ENCODE results near the gene CCNC.

The CCNC gene

GRCh38 chr6:99498421-99498820 lies 70.0 kb downstream of the CCNC start:
- TF ChIP-seq PRDM6 (tag by site-specific recombination; IDR thresholded peaks at IDR 0.05), result 0 out of 2 replicates have a peak, but pooled peaks have one; percentile 14
- no peak for TF ChIP-seq ZNF610 (tag by site-specific recombination; IDR thresholded peaks at IDR 0.05; ENCODE audit: borderline replicate concordance)
- Histone ChIP-seq H3K4me3 (ENCODE audit: low read depth, low read length) (no peak overlapping the region), H3K4me1 (ENCODE audit: control insufficient read depth, insufficient read depth, low read length) (peaks cover 6% of the 10 kb centered on the region; the same call in 1 of the 2 replicates), H3K27ac (ENCODE audit: extremely low read depth, low read depth, low read length) (no peak overlapping the region), H3K36me3 (ENCODE audit: control insufficient read depth in 2 of 2, insufficient read depth in 1 of 2, low read length in 2 of 2) (peaks cover 16 to 71% of the 10 kb centered on the region in 2 experiments), H3K9me3 (ENCODE audit: control insufficient read depth, insufficient read depth, low read depth, low read length) (no peaks in the 10 kb centered on the region)
- ChIA-PET POLR2A (no interaction called here), CTCF (interaction anchor here (1.2 kb wide), 1 partner anchor 19 kb away, joined by 4 read pairs; no protein-coding TSS in a partner anchor)

- ChIA-PET CTCF (interaction anchor here (1.4 to 1.5 kb wide), 2 partner anchors 25 to 27 kb away, joined by 3 to 4 read pairs; no protein-coding TSS in a partner anchor), POLR2A (interaction anchor here (1.2 to 1.7 kb wide), 2 partner anchors 13 to 16 kb away, joined by 3 to 5 read pairs; no protein-coding TSS in a partner anchor)
- peaks cover 10 to 46% of the 10 kb centered on the region in 2 experiments; a peak in 2 of 3 replicates for H3K36me3 ChIP-seq (ENCODE audit: control insufficient read depth in 2 of 2, insufficient read depth in 1 of 2, low read length in 2 of 2)
- no peaks in the 10 kb centered on the region for H3K9me3 ChIP-seq (ENCODE audit: control insufficient read depth, insufficient read depth, low read depth, low read length)
- TF ChIP-seq ZNF530 (tag by site-specific recombination; IDR thresholded peaks at IDR 0.05; ENCODE audit: low read depth), result no peak
- TF ChIP-seq ZNF157 (tag by site-specific recombination; IDR thresholded peaks at IDR 0.05), result no peak
- TF ChIP-seq ZNF280D (tag by site-specific recombination; IDR thresholded peaks at IDR 0.05), result no peak
- TF ChIP-seq ZNF10 (tag by site-specific recombination; IDR thresholded peaks at IDR 0.05), result no peak
- TF ChIP-seq ZFHX2 (tag by site-specific recombination; conservative IDR thresholded peaks at IDR 0.05), result no peak
- TF ChIP-seq ZNF311 (tag by site-specific recombination; IDR thresholded peaks at IDR 0.05; ENCODE audit: borderline replicate concordance), result no peak
- no peak for TF ChIP-seq KLF10 (tag by site-specific recombination; IDR thresholded peaks at IDR 0.05)
- no peak for TF ChIP-seq ZNF266 (tag by site-specific recombination; IDR thresholded peaks at IDR 0.05; ENCODE audit: low read depth)
- no peak for TF ChIP-seq SETDB1 (IDR thresholded peaks at IDR 0.05; ENCODE audit: insufficient read length, low read length)
- TF ChIP-seq KLF8 (tag by site-specific recombination; IDR thresholded peaks at IDR 0.05), result no peak
- no peak for TF ChIP-seq SP2 (tag by site-specific recombination; IDR thresholded peaks at IDR 0.05)
- peaks cover 14% of the 10 kb centered on the region for H3K4me1 ChIP-seq (ENCODE audit: control insufficient read depth, insufficient read depth, low read length)
- no peak overlapping the region for H3K4me3 ChIP-seq (ENCODE audit: low read depth, low read length)
- no peak overlapping the region for H3K27ac ChIP-seq (ENCODE audit: extremely low read depth, low read depth, low read length)
Observed at GRCh38 chr6:99495466-99495865, 73.0 kb downstream of the CCNC start.

Measured in HEK293 (cell line).